H9 (cell line): ENCODE results near the gene LRFN3. TPM values are rescaled to one million over a fixed set of nuclear protein-coding genes. Genes with fewer than 3 reads are reported as not detected.

ENCODE experiments used
- DNase-seq: peaks from one replicate; pipeline ENCODE4 v3.0.0-alpha.2; 2017
- H2AFZ ChIP-seq: one replicate; pipeline ENCODE4 v1.6.1; 2013; ENCODE audit warnings: mild to moderate bottlenecking, low read length, control low read depth, moderate library complexity
- H2AK5ac ChIP-seq: 2 replicates; pipeline ENCODE4 v1.6.1; 2013; ENCODE audit warnings: low read length, control low read depth, mixed read lengths; ENCODE audit not compliant: insufficient read length
- H2BK120ac ChIP-seq: one replicate; pipeline ENCODE4 v1.6.1; 2013; ENCODE audit warnings: low read depth, mild to moderate bottlenecking, low read length, control low read depth, inconsistent platforms; ENCODE audit not compliant: poor library complexity, severe bottlenecking
- H2BK12ac ChIP-seq: 2 replicates; pipeline ENCODE4 v1.6.1; 2013; ENCODE audit warnings: low read length, control low read depth, mixed read lengths, low read depth; ENCODE audit not compliant: insufficient read length
- H2BK15ac ChIP-seq: 2 replicates; pipeline ENCODE4 v1.6.1; 2013; ENCODE audit warnings: low read depth, low read length, control low read depth
- H2BK20ac ChIP-seq: one replicate; pipeline ENCODE4 v1.6.1; 2013; ENCODE audit warnings: low read depth, mild to moderate bottlenecking, low read length, control low read depth, inconsistent platforms; ENCODE audit not compliant: poor library complexity, severe bottlenecking
- H2BK5ac ChIP-seq: 2 replicates; pipeline ENCODE4 v1.6.1; 2013; ENCODE audit warnings: low read length, control low read depth, mixed read lengths; ENCODE audit not compliant: insufficient read length
- H3K14ac ChIP-seq: 2 replicates; pipeline ENCODE4 v1.6.1; 2013; ENCODE audit warnings: low read length, control low read depth; ENCODE audit not compliant: insufficient read depth
- H3K18ac ChIP-seq: 2 replicates; pipeline ENCODE4 v1.6.1; 2013; ENCODE audit warnings: low read depth, mild to moderate bottlenecking, mixed read lengths, low read length, control low read depth; ENCODE audit not compliant: insufficient read length
- H3K23ac ChIP-seq: 2 replicates; pipeline ENCODE4 v1.6.1; 2013; ENCODE audit warnings: low read length, control low read depth, mixed read lengths, low read depth; ENCODE audit not compliant: insufficient read length
- H3K23me2 ChIP-seq: 2 replicates; pipeline ENCODE4 v1.6.1; 2013; ENCODE audit warnings: low read depth, mild to moderate bottlenecking, mixed read lengths, low read length, control low read depth; ENCODE audit not compliant: insufficient read length, poor library complexity, severe bottlenecking
- H3K27ac ChIP-seq: 2 replicates; pipeline ENCODE4 v1.5.1; 2013; ENCODE audit warnings: low read length, control low read depth, mixed read lengths, low read depth; ENCODE audit not compliant: insufficient read length
- H3K27me3 ChIP-seq: 2 replicates; pipeline ENCODE4 v1.6.1; 2013; ENCODE audit warnings: low read length, control low read depth, inconsistent platforms; ENCODE audit not compliant: insufficient read depth
- H3K4ac ChIP-seq: 2 replicates; pipeline ENCODE4 v1.6.1; 2013; ENCODE audit warnings: low read depth, mild to moderate bottlenecking, control low read depth, inconsistent platforms, low read length, moderate library complexity
- H3K4me1 ChIP-seq: 2 replicates; pipeline ENCODE4 v1.6.1; 2013; ENCODE audit warnings: low read length, control low read depth, inconsistent platforms; ENCODE audit not compliant: insufficient read depth
- H3K4me2 ChIP-seq: 2 replicates; pipeline ENCODE4 v1.6.1; 2013; ENCODE audit warnings: low read length, control low read depth, mixed read lengths; ENCODE audit not compliant: insufficient read length, insufficient read depth
- H3K56ac ChIP-seq: 2 replicates; pipeline ENCODE4 v1.6.1; 2013; ENCODE audit warnings: low read depth, mild to moderate bottlenecking, mixed read lengths, low read length, control low read depth; ENCODE audit not compliant: insufficient read length
- H3K79me1 ChIP-seq: 2 replicates; pipeline ENCODE4 v1.6.1; 2013; ENCODE audit warnings: low read depth, mild to moderate bottlenecking, moderate library complexity, low read length, control low read depth, inconsistent platforms; ENCODE audit not compliant: insufficient read depth, poor library complexity, severe bottlenecking
- H3K79me2 ChIP-seq: 2 replicates; pipeline ENCODE4 v1.6.1; 2013; ENCODE audit warnings: low read length, control low read depth, inconsistent platforms; ENCODE audit not compliant: insufficient read depth
- H3K9ac ChIP-seq: 2 replicates; pipeline ENCODE4 v1.6.1; 2013; ENCODE audit warnings: low read length, control low read depth, mixed read lengths; ENCODE audit not compliant: insufficient read length; ENCODE audit errors: extremely low read depth
- H3K9me3 ChIP-seq: one replicate; pipeline ENCODE4 v1.6.1; 2013; ENCODE audit warnings: low read depth, low read length, inconsistent platforms; ENCODE audit not compliant: control insufficient read depth
- H3T11ph ChIP-seq: one replicate; pipeline ENCODE4 v1.6.1; 2013; ENCODE audit warnings: mild to moderate bottlenecking, low read length, control low read depth, inconsistent platforms
- H4K20me1 ChIP-seq: one replicate; pipeline ENCODE4 v1.6.1; 2013; ENCODE audit not compliant: control insufficient read depth, insufficient read length, insufficient read depth
- H4K5ac ChIP-seq: 2 replicates; pipeline ENCODE4 v1.6.1; 2013; ENCODE audit warnings: low read depth, mild to moderate bottlenecking, mixed read lengths, low read length, control low read depth; ENCODE audit not compliant: insufficient read length
- H4K8ac ChIP-seq: replicated peaks from 2 replicates; pipeline ENCODE4 v1.6.1; 2013; ENCODE audit warnings: low read length, control low read depth, mixed read lengths, low read depth; ENCODE audit not compliant: insufficient read length
- H4K91ac ChIP-seq: 2 replicates; pipeline ENCODE4 v1.6.1; 2013; ENCODE audit warnings: low read depth, mild to moderate bottlenecking, moderate library complexity, mixed read lengths, low read length, control low read depth; ENCODE audit not compliant: insufficient read length
- H3K27ac Mint-ChIP-seq, 3 experiments: 2 replicates in 2 of 3; 3 replicates in 1 of 3; pipeline ENCODE4 v1.8.0; 2020 to 2021; ENCODE audit warnings: mixed read lengths in 3 of 3, mild to moderate bottlenecking in 1 of 3, moderate library complexity in 1 of 3
- H3K27me3 Mint-ChIP-seq: 2 replicates; pipeline ENCODE4 v1.8.0; 2021; ENCODE audit warnings: low read depth, mild to moderate bottlenecking, moderate library complexity, mixed read lengths
- H3K36me3 Mint-ChIP-seq, 3 experiments: 2 replicates in 2 of 3; 3 replicates in 1 of 3; pipeline ENCODE4 v1.8.0; 2020 to 2021; ENCODE audit warnings: low read depth in 3 of 3, mixed read lengths in 3 of 3; ENCODE audit not compliant: insufficient read depth in 1 of 3
- H3K4me1 Mint-ChIP-seq, 2 experiments: 2 replicates each; pipeline ENCODE4 v1.8.0; 2020; ENCODE audit warnings: mixed read lengths in 2 of 2
- H3K4me3 Mint-ChIP-seq, 2 experiments: 2 replicates in 1 of 2; 3 replicates in 1 of 2; pipeline ENCODE4 v1.8.0; 2020 to 2021; ENCODE audit warnings: mild to moderate bottlenecking in 2 of 2, mixed read lengths in 2 of 2, moderate library complexity in 1 of 2
- H3K9me3 Mint-ChIP-seq, 2 experiments: 2 replicates in 1 of 2; 3 replicates in 1 of 2; pipeline ENCODE4 v1.8.0; 2020; ENCODE audit warnings: mild to moderate bottlenecking in 2 of 2, mixed read lengths in 2 of 2, moderate library complexity in 1 of 2
- CTCF ChIP-seq: fragments of 200-600 bp; sonication (generic); conservative IDR thresholded peaks from 3 replicates; pipeline ENCODE4 v1.8.0; 2021; ENCODE audit warnings: antibody characterized with exemption, mild to moderate bottlenecking
- WGBS: extraction: QIAGEN DNeasy Blood & Tissue Kit; methylation state at CpG from one replicate; pipeline ENCODE4 v1.1.7; 2013; ENCODE audit warnings: missing lambda C conversion rate, low lambda C conversion rate, mixed read lengths; ENCODE audit not compliant: insufficient read length; ENCODE audit errors: extremely low coverage; 5-methylcytosine and 5-hydroxymethylcytosine counted together
- total RNA-seq: library from RNA; stranded (reverse); gene quantifications from 2 replicates; pipeline ENCODE4 v1.2.1, GENCODE V29; 2021

Gene LRFN3
- total RNA-seq, 1 experiment from 2014 or later: 20.5 TPM

GRCh38 chr19:35978271-35978670, 42.1 kb downstream of the LRFN3 start:
- no peak overlapping the region for H3K56ac ChIP-seq
- no peak overlapping the region for H4K91ac ChIP-seq
- no peak overlapping the region for H2BK120ac ChIP-seq
- H3K4ac ChIP-seq: no peak overlapping the region
- H3K4me1 Mint-ChIP-seq: peaks cover 15 to 19% of the 10 kb centered on the region in 2 experiments
- no peak overlapping the region for H2AK5ac ChIP-seq
- H3K79me2 ChIP-seq: no peaks in the 10 kb centered on the region
- no peak overlapping the region for H3K14ac ChIP-seq
- H2BK12ac ChIP-seq: no peak overlapping the region
- H3K27ac Mint-ChIP-seq: no peak overlapping the region
- H2BK5ac ChIP-seq: no peak overlapping the region
- H4K5ac ChIP-seq: no peak overlapping the region
- no peaks in the 10 kb centered on the region for H3K36me3 Mint-ChIP-seq
- no peak overlapping the region for H3K4me2 ChIP-seq
- H3K18ac ChIP-seq: no peak overlapping the region
- no peaks in the 10 kb centered on the region for H3K27me3 ChIP-seq
- peaks cover 44% of the 10 kb centered on the region for H3K27me3 Mint-ChIP-seq
- H3K79me1 ChIP-seq: no peaks in the 10 kb centered on the region
- H3K4me3 Mint-ChIP-seq: no peak overlapping the region; a peak in 2 of 5 replicates
- TF ChIP-seq CTCF: no peak
- H3K9me3 ChIP-seq: no peaks in the 10 kb centered on the region
- DNase-seq: no peak
- H2BK15ac ChIP-seq: no peak overlapping the region
- no peak overlapping the region for H3K9ac ChIP-seq
- no peak overlapping the region for H4K8ac ChIP-seq
- H3K27ac ChIP-seq: no peak overlapping the region
- H3K23me2 ChIP-seq: no peaks in the 10 kb centered on the region
- WGBS: no CpG with 5 or more reads among the region's 5 CpGs
- no peak overlapping the region for H3T11ph ChIP-seq
- H2BK20ac ChIP-seq: no peak overlapping the region
- H3K9me3 Mint-ChIP-seq: no peaks in the 10 kb centered on the region; a peak in 2 of 5 replicates
- no peaks in the 10 kb centered on the region for H4K20me1 ChIP-seq
- no peak overlapping the region for H2AFZ ChIP-seq
- no peak overlapping the region for H3K23ac ChIP-seq
- H3K4me1 ChIP-seq: no peaks in the 10 kb centered on the region
